SK-MEL-5 (cell line): ENCODE data around the gene ZNF474. TPM values are rescaled to one million over a fixed set of nuclear protein-coding genes. Genes with fewer than 3 reads are reported as not detected.

Experiments
- DNase-seq: peaks from one replicate; pipeline ENCODE4 v3.0.0-alpha.2; 2016; ENCODE audit warnings: low read depth, low spot score
- in situ Hi-C: cut with HindIII; loops from 2 replicates; pipeline ENCODE4 v1.10.0; 2016; ENCODE audit warnings: low sequenced_read_pairs, high pct_unique_total_duplicates, low pct_unique_long_range_greater_than_20kb
- total RNA-seq: library from RNA; depleted of rRNA; stranded (reverse); fragments of >200 nt; shearing (Covaris generic); gene quantifications from 2 replicates; pipeline ENCODE4 v1.2.3, GENCODE V29; 2014

ZNF474 gene
- total RNA-seq, 1 experiment from 2014 or later, result not detected

GRCh38 chr5:122144236-122144635, 14.9 kb downstream of the ZNF474 start:
- DNase-seq, result no peak
- in situ Hi-C loops, result no loop called here

- in situ Hi-C loops, result no loop called here
- DNase-seq, result no peak
Measured at GRCh38 chr5:122145906-122146305, 16.6 kb downstream of the ZNF474 start.

GRCh38 chr5:122149321-122150090, 20.2 kb downstream of the ZNF474 start:
- DNase-seq, result no peak
- in situ Hi-C loops, result no loop called here

- DNase-seq, result no peak
- in situ Hi-C loops, result no loop called here
Measured at GRCh38 chr5:122150215-122150614, 20.9 kb downstream of the ZNF474 start.

GRCh38 chr5:122151640-122152039, 22.3 kb downstream of the ZNF474 start:
- no peak for DNase-seq
- in situ Hi-C loops, result no loop called here

- in situ Hi-C loops, result no loop called here
- DNase-seq, result no peak
Measured at GRCh38 chr5:122152266-122152900, 23.0 kb downstream of the ZNF474 start.

- DNase-seq, result no peak
- in situ Hi-C loops, result no loop called here
Measured at GRCh38 chr5:122153230-122153629, 23.9 kb downstream of the ZNF474 start.

- in situ Hi-C loops, result no loop called here
- DNase-seq, result no peak
Measured at GRCh38 chr5:122153774-122154173, 24.4 kb downstream of the ZNF474 start.

GRCh38 chr5:122154491-122154890, 25.1 kb downstream of the ZNF474 start:
- no peak for DNase-seq
- in situ Hi-C loops, result no loop called here

- in situ Hi-C loops, result no loop called here
Measured at GRCh38 chr5:122154910-122155309, 25.6 kb downstream of the ZNF474 start.

GRCh38 chr5:122155546-122155945, 26.2 kb downstream of the ZNF474 start:
- DNase-seq, result no peak
- in situ Hi-C loops, result no loop called here

More at GRCh38 chr5:122154910-122155309, 25.6 kb downstream of the ZNF474 start:
- no peak for DNase-seq

- in situ Hi-C loops, result no loop called here
- DNase-seq, result peak; percentile 60
Measured at GRCh38 chr5:122156724-122157325, 27.5 kb downstream of the ZNF474 start.

GRCh38 chr5:122162100-122162638, 32.8 kb downstream of the ZNF474 start:
- no peak for DNase-seq
- in situ Hi-C loops, result no loop called here

- no peak for DNase-seq
- in situ Hi-C loops, result no loop called here
Measured at GRCh38 chr5:122163121-122164069, 34.0 kb downstream of the ZNF474 start.

- DNase-seq, result no peak
- in situ Hi-C loops, result no loop called here
Measured at GRCh38 chr5:122164070-122164435, 34.7 kb downstream of the ZNF474 start.

GRCh38 chr5:122164831-122165558, 35.6 kb downstream of the ZNF474 start:
- in situ Hi-C loops, result no loop called here
- DNase-seq, result no peak

- in situ Hi-C loops, result no loop called here
- DNase-seq, result no peak
Measured at GRCh38 chr5:122165559-122166078, 36.3 kb downstream of the ZNF474 start.
